GM12874 (cell line): Measurements from ENCODE around the gene NHSL1.

ENCODE experiments used
- CTCF ChIP-seq: IDR thresholded peaks from 2 replicates; pipeline ENCODE4 v1.5.1; 2011; ENCODE audit warnings: low read depth, mild to moderate bottlenecking, control low read depth, low read length, moderate library complexity; ENCODE audit not compliant: insufficient read depth

NHSL1 gene

GRCh38 chr6:138424004-138424904, 75.0 kb downstream of the NHSL1 start:
- TF ChIP-seq CTCF: no peak

GRCh38 chr6:138422861-138423260, 76.4 kb downstream of the NHSL1 start:
- TF ChIP-seq CTCF: no peak

GRCh38 chr6:138421608-138422007, 77.7 kb downstream of the NHSL1 start:
- TF ChIP-seq CTCF: no peak

GRCh38 chr6:138421089-138421488, 78.2 kb downstream of the NHSL1 start:
- TF ChIP-seq CTCF: no peak

GRCh38 chr6:138420356-138420755, 78.9 kb downstream of the NHSL1 start:
- TF ChIP-seq CTCF: no peak

- TF ChIP-seq CTCF: no peak
Observed at GRCh38 chr6:138419766-138420165, 79.5 kb downstream of the NHSL1 start.

- no peak for TF ChIP-seq CTCF
Observed at GRCh38 chr6:138418118-138418742, 81.1 kb downstream of the NHSL1 start.
